GM12878 (cell line): ENCODE measurements around the gene BAAT. TPM values are rescaled to one million over a fixed set of nuclear protein-coding genes. Genes with fewer than 3 reads are reported as not detected.

Experiments
- ATAC-seq: fragments of 200-7000 bp; cut with Tn5 transposase; 3 replicates; pipeline ENCODE4 v1.9.1; 2020; ENCODE audit warnings: mild to moderate bottlenecking, moderate library complexity
- BruUV-seq: library from RNA; stranded (reverse); fragments of 400-500 nt; replicated peaks from 2 replicates; lab custom pipeline; 2021; lab: Mats Ljungman, UMichigan
- CTCF ChIA-PET: fragments of 300-600 bp; sonication (Branson Sonifier 250); formaldehyde crosslinking; extraction: SDS; loops from one replicate; lab custom pipeline; 2021; ENCODE audit warnings: inconsistent platforms; lab: Yijun Ruan, JAX
- POLR2A ChIA-PET: fragments of 350-600 bp; formaldehyde crosslinking; extraction: SDS; loops from one replicate; lab custom pipeline; 2021; ENCODE audit warnings: inconsistent platforms; lab: Charles Lee
- RAD21 ChIA-PET: fragments of 300-600 bp; sonication (Branson Sonifier 250); formaldehyde crosslinking; loops from one replicate; lab custom pipeline; 2023; ENCODE audit warnings: antibody characterized with exemption; ENCODE audit not compliant: unreplicated experiment; lab: Charles Lee
- SMC1A ChIA-PET: fragments of 300-600 bp; sonication (Branson Sonifier 250); formaldehyde crosslinking; loops from one replicate; lab custom pipeline; 2023; ENCODE audit not compliant: unreplicated experiment, uncharacterized antibody; lab: Charles Lee
- DNase-seq: peaks from one replicate; pipeline ENCODE4 v3.0.0-alpha.2; 2011; ENCODE audit warnings: low read depth, low spot score
- FAIRE-seq: peaks from 3 replicates; lab custom pipeline; 2011; peaks lifted over from hg19 to GRCh38; lab: Jason Lieb, UNC
- H2AFZ ChIP-seq: 2 replicates; pipeline ENCODE4 v1.6.0; 2011; ENCODE audit warnings: low read depth, low read length, control low read depth; ENCODE audit not compliant: control insufficient read depth
- H3K27ac ChIP-seq: 2 replicates; pipeline ENCODE4 v1.5.1; 2011; ENCODE audit warnings: control low read depth; ENCODE audit not compliant: control insufficient read depth, insufficient read depth
- H3K27me3 ChIP-seq, 2 experiments: replicated peaks in 1 of 2; 2 replicates each; pipeline versions ENCODE4 v1.6.0 to v1.6.1; 2011; ENCODE audit warnings: low read length in 1 of 2; ENCODE audit not compliant: control insufficient read depth in 2 of 2, insufficient read depth in 2 of 2
- H3K36me3 ChIP-seq, 2 experiments: 2 replicates each; pipeline ENCODE4 v1.5.1; 2011; ENCODE audit warnings: low read length in 1 of 2; ENCODE audit not compliant: control insufficient read depth in 2 of 2, insufficient read depth in 2 of 2
- H3K4me1 ChIP-seq: 2 replicates; pipeline ENCODE4 v1.6.1; 2011; ENCODE audit warnings: mild to moderate bottlenecking, low read length, moderate library complexity, mixed read lengths; ENCODE audit not compliant: control insufficient read depth, insufficient read depth
- H3K4me2 ChIP-seq: 2 replicates; pipeline ENCODE4 v1.6.0; 2011; ENCODE audit warnings: control low read depth; ENCODE audit not compliant: control insufficient read depth, insufficient read depth
- H3K4me3 ChIP-seq: fragments of 200-600 bp; sonication (generic); 2 replicates; pipeline ENCODE4 v1.5.1; 2016
- H3K79me2 ChIP-seq: 2 replicates; pipeline ENCODE4 v1.6.0; 2011; ENCODE audit warnings: low read length; ENCODE audit not compliant: control insufficient read depth, insufficient read depth
- H3K9ac ChIP-seq: 2 replicates; pipeline ENCODE4 v1.8.0; 2011; ENCODE audit warnings: low read length, control low read depth, mixed read lengths; ENCODE audit not compliant: control insufficient read depth, insufficient read depth
- H3K9me3 ChIP-seq: replicated peaks from 3 replicates; pipeline ENCODE4 v1.5.1; 2011; ENCODE audit warnings: mild to moderate bottlenecking, low read length; ENCODE audit not compliant: control insufficient read depth, insufficient read depth
- H4K20me1 ChIP-seq: 2 replicates; pipeline ENCODE4 v1.6.0; 2011; ENCODE audit not compliant: control insufficient read depth, insufficient read depth
- ATF7 ChIP-seq: fragments of 450-650 bp; IDR thresholded peaks from 2 replicates; pipeline ENCODE4 v1.6.1; 2016; ENCODE audit warnings: low read depth, mild to moderate bottlenecking
- BRCA1 ChIP-seq: IDR thresholded peaks from 2 replicates; pipeline ENCODE4 v1.6.1; 2011; ENCODE audit warnings: low read depth, low read length, improper control_type of control experiment
- CTCF ChIP-seq, 3 experiments: IDR thresholded peaks in 2 of 3; conservative IDR thresholded peaks in 1 of 3; 2 replicates each; pipeline ENCODE4 v1.5.1; 2011; ENCODE audit warnings: low read depth in 3 of 3, low read length in 3 of 3, mild to moderate bottlenecking in 3 of 3, control low read depth in 2 of 3, moderate library complexity in 2 of 3, inconsistent platforms in 1 of 3, mixed read lengths in 1 of 3; ENCODE audit not compliant: control insufficient read depth in 2 of 3, insufficient read depth in 1 of 3; ENCODE audit errors: extremely low read depth in 1 of 3
- ELK1 ChIP-seq: IDR thresholded peaks from 2 replicates; pipeline ENCODE4 v1.6.1; 2012; ENCODE audit warnings: low read depth, low read length, improper control_type of control experiment
- ESRRA ChIP-seq: IDR thresholded peaks from 2 replicates; pipeline ENCODE4 v1.6.1; 2012; ENCODE audit warnings: mild to moderate bottlenecking, low read length, improper control_type of control experiment
- EZH2 ChIP-seq: IDR thresholded peaks from 2 replicates; pipeline ENCODE4 v1.6.1; 2012; ENCODE audit warnings: low read depth, mild to moderate bottlenecking, control low read depth, inconsistent platforms, low read length, borderline replicate concordance; ENCODE audit not compliant: control insufficient read depth
- IKZF2 ChIP-seq, 2 experiments: fragments of 450-650 bp; IDR thresholded peaks; 2 replicates each; pipeline ENCODE4 v1.6.1; 2017; ENCODE audit warnings: mild to moderate bottlenecking in 2 of 2, moderate library complexity in 2 of 2
- MXI1 ChIP-seq: fragments of 150-350 bp; IDR thresholded peaks from 2 replicates; pipeline ENCODE4 v1.6.1; 2011; ENCODE audit warnings: low read depth, mild to moderate bottlenecking, inconsistent platforms, low read length, improper control_type of control experiment
- NR2F1 ChIP-seq: fragments of 450-650 bp; conservative IDR thresholded peaks from 2 replicates; pipeline ENCODE4 v1.6.1; 2017; ENCODE audit warnings: mild to moderate bottlenecking
- SMAD1 ChIP-seq: fragments of 450-650 bp; IDR thresholded peaks from 2 replicates; pipeline ENCODE4 v1.6.1; 2018; ENCODE audit warnings: mild to moderate bottlenecking, low read depth; ENCODE audit not compliant: partially characterized antibody
- SUZ12 ChIP-seq: fragments of 200-600 bp; sonication (generic); IDR thresholded peaks from one replicate; pipeline ENCODE4 v1.6.1; 2018; ENCODE audit warnings: antibody characterized with exemption, mild to moderate bottlenecking; ENCODE audit not compliant: unreplicated experiment
- TARDBP ChIP-seq: IDR thresholded peaks from 2 replicates; pipeline ENCODE4 v1.6.1; 2016; ENCODE audit warnings: borderline replicate concordance
- TCF3 ChIP-seq: IDR thresholded peaks from 2 replicates; pipeline ENCODE4 v1.6.1; 2012; ENCODE audit warnings: low read depth, mild to moderate bottlenecking, low read length, borderline replicate concordance; ENCODE audit not compliant: insufficient read depth
- YY1 ChIP-seq: IDR thresholded peaks from 2 replicates; pipeline ENCODE4 v1.6.1; 2011; ENCODE audit warnings: low read depth, mild to moderate bottlenecking, low read length
- ZNF217 ChIP-seq: fragments of 450-650 bp; IDR thresholded peaks from 2 replicates; pipeline ENCODE4 v1.6.1; 2017; ENCODE audit warnings: antibody characterized with exemption, mild to moderate bottlenecking
- ZNF622 ChIP-seq: fragments of 450-650 bp; IDR thresholded peaks from 2 replicates; pipeline ENCODE4 v1.6.1; 2017; ENCODE audit warnings: mild to moderate bottlenecking, inconsistent platforms
- ZSCAN29 ChIP-seq: fragments of 450-650 bp; IDR thresholded peaks from 2 replicates; pipeline ENCODE4 v1.6.1; 2017; ENCODE audit warnings: mild to moderate bottlenecking, moderate library complexity
- in situ Hi-C: fragments of 300-500 bp; cut with MboI; formaldehyde crosslinking; loops from 9 replicates; pipeline ENCODE4 v1.14.3; 2018; ENCODE audit warnings: mixed read lengths
- intact Hi-C: fragments of 100-400 bp; cut with micrococcal nuclease; formaldehyde crosslinking; loops from one replicate; pipeline ENCODE4 v1.14.2; 2022; ENCODE audit not compliant: unreplicated experiment
- polyA plus RNA-seq, 11 experiments: library from polyadenylated mRNA; depleted of rRNA in 4 of 11; unstranded in 6 of 11; stranded (reverse) in 5 of 11; fragments of >200 nt; fragmentation: Nextera tagmentation in 4 of 11; fragmentation: Illumina TruSeq in 1 of 11; extraction: Ambion mirVana in 4 of 11; extraction: Trizol in 1 of 11; gene quantifications; 1 replicate in 1 of 11; 2 replicates in 10 of 11; pipeline versions ENCODE4 v1.2.1 to v1.2.3, GENCODE V29; 2011 to 2016; ENCODE audit warnings: inconsistent platforms in 2 of 11, missing spikeins in 2 of 11, low read depth in 1 of 11
- total RNA-seq, 4 experiments: library from RNA; depleted of rRNA in 3 of 4; stranded (reverse); fragments of >200 nt in 3 of 4; fragmentation: Illumina TruSeq in 1 of 4; extraction: Trizol in 1 of 4; gene quantifications; 2 replicates each; pipeline versions ENCODE4 v1.2.1 to v1.2.3, GENCODE V29; 2013 to 2021
- TF ChIP-seq, protein P1 (sequence below): fragments of 450-650 bp; IDR thresholded peaks from 2 replicates; pipeline ENCODE4 v1.6.1; 2018; ENCODE audit warnings: mild to moderate bottlenecking, low read depth, moderate library complexity; ENCODE audit not compliant: partially characterized antibody
- TF ChIP-seq, protein P2 (sequence below): fragments of 150-350 bp; IDR thresholded peaks from 2 replicates; pipeline ENCODE4 v1.6.1; 2014; ENCODE audit warnings: mild to moderate bottlenecking, low read depth, low read length

The BAAT gene
- total and polyA plus RNA-seq, 10 of the 15 experiments (the other 5 are each of a cell fraction or from before 2014, with no cell fraction given) = 0.02 to 0.26 (median 0.06) TPM; not detected in 2

DNA sequence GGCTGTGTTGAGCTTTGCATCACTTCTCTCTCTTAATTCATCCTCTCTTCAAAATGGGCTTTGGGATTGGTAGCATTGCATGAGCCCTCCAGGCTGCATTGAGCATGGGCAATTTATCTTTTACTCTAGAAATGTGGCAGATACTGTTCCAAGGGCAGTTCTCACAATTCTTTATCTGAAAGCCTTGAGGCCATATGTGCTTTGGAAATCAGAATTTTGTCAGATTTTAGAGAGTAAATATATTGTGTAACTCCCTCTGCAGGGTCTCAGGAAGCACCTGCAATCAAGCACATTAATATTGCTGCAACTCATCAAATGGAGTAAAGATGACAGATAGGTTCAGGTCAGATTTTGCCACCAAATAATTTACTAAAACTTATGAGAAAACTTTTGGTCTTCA lies 33.2 kb upstream of the BAAT start:
- H3K4me1 ChIP-seq = no peaks in the 10 kb centered on the region
- CTCF ChIA-PET = interaction anchor here (1.0 kb wide), 1 partner anchor 17 kb away, joined by 4 read pairs; no protein-coding TSS in a partner anchor
- H3K79me2 ChIP-seq = no peaks in the 10 kb centered on the region
- in situ Hi-C loops (no loop called here), intact Hi-C loops (no loop called here)
- SMC1A ChIA-PET = interaction anchor here (1.1 kb wide), 1 partner anchor 15 kb away, joined by 4 read pairs; no protein-coding TSS in a partner anchor
- H3K4me2 ChIP-seq = no peak overlapping the region
- RAD21 ChIA-PET = no interaction called here
- H3K9ac ChIP-seq = no peak overlapping the region
- POLR2A ChIA-PET = no interaction called here
- no peak overlapping the region for H3K4me3 ChIP-seq
- BruUV-seq = no TSS peak
- no peaks in the 10 kb centered on the region for H3K36me3 ChIP-seq
- H3K9me3 ChIP-seq = no peaks in the 10 kb centered on the region
- ATAC-seq (no peak), FAIRE-seq (no peak), DNase-seq (no peak)
- H2AFZ ChIP-seq = no peak overlapping the region
- H3K27ac ChIP-seq = no peak overlapping the region
- no peaks in the 10 kb centered on the region for H3K27me3 ChIP-seq
- H4K20me1 ChIP-seq = no peaks in the 10 kb centered on the region
- TF ChIP-seq CTCF (IDR thresholded peaks at IDR 0.05 in 2 of 3, conservative IDR thresholded peaks at IDR 0.05 in 1 of 3; ENCODE audit: control insufficient read depth in 2 of 3, extremely low read depth in 1 of 3, insufficient read depth in 1 of 3, low read depth in 3 of 3, low read length in 3 of 3) (no peak), NR2F1 (no peak), ZNF622 (no peak), ZSCAN29 (no peak), SMAD1 (no peak), ELK1 (no peak), EZH2 (no peak), TARDBP (no peak), ZNF217 (no peak), BRCA1 (no peak), SUZ12 (no peak), IKZF2 (IDR thresholded peaks at IDR 0.05) (no peak), ATF7 (no peak), TCF3 (no peak), ESRRA (no peak), MXI1 (no peak), YY1 (no peak)
- TF ChIP-seq, protein P1, sequence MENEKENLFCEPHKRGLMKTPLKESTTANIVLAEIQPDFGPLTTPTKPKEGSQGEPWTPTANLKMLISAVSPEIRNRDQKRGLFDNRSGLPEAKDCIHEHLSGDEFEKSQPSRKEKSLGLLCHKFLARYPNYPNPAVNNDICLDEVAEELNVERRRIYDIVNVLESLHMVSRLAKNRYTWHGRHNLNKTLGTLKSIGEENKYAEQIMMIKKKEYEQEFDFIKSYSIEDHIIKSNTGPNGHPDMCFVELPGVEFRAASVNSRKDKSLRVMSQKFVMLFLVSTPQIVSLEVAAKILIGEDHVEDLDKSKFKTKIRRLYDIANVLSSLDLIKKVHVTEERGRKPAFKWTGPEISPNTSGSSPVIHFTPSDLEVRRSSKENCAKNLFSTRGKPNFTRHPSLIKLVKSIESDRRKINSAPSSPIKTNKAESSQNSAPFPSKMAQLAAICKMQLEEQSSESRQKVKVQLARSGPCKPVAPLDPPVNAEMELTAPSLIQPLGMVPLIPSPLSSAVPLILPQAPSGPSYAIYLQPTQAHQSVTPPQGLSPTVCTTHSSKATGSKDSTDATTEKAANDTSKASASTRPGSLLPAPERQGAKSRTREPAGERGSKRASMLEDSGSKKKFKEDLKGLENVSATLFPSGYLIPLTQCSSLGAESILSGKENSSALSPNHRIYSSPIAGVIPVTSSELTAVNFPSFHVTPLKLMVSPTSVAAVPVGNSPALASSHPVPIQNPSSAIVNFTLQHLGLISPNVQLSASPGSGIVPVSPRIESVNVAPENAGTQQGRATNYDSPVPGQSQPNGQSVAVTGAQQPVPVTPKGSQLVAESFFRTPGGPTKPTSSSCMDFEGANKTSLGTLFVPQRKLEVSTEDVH = no peak
- TF ChIP-seq, protein P2, sequence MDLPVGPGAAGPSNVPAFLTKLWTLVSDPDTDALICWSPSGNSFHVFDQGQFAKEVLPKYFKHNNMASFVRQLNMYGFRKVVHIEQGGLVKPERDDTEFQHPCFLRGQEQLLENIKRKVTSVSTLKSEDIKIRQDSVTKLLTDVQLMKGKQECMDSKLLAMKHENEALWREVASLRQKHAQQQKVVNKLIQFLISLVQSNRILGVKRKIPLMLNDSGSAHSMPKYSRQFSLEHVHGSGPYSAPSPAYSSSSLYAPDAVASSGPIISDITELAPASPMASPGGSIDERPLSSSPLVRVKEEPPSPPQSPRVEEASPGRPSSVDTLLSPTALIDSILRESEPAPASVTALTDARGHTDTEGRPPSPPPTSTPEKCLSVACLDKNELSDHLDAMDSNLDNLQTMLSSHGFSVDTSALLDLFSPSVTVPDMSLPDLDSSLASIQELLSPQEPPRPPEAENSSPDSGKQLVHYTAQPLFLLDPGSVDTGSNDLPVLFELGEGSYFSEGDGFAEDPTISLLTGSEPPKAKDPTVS = no peak
